ENCODE results near the gene RSPH4A.

- TF ChIP-seq POLR2A (IDR thresholded peaks at IDR 0.05; ENCODE audit: low read depth, low read length) (no peak), CTCF (conservative IDR thresholded peaks at IDR 0.05; ENCODE audit: low read depth, low read length) (no peak)
These were observed 48.2 kb upstream of the RSPH4A start for GRCh38 chr6:116568111-116568510.

Measured in IMR-90 (cell line).